Neural progenitor cell (in vitro differentiated cells): ENCODE measurements around the gene SDK1. TPM values are rescaled to one million over a fixed set of nuclear protein-coding genes. Genes with fewer than 3 reads are reported as not detected.
A peak's percentile ranks its signal among the peaks of the same experiment; 100 is the strongest.

ENCODE experiments used
- DNase-seq: peaks from one replicate; pipeline ENCODE4 v3.0.0-alpha.2; 2016; ENCODE audit warnings: low spot score
- H2AFZ ChIP-seq: fragments of 200-600 bp; sonication (generic); replicated peaks from 2 replicates; pipeline ENCODE4 v1.6.1; 2016; ENCODE audit warnings: antibody characterized with exemption
- H3F3A ChIP-seq: fragments of 200-600 bp; sonication (generic); 2 replicates; pipeline ENCODE4 v1.6.1; 2016; ENCODE audit warnings: antibody characterized with exemption, low read depth
- H3K27ac ChIP-seq: fragments of 200-600 bp; sonication (generic); 2 replicates; pipeline ENCODE4 v1.5.1; 2016; ENCODE audit warnings: mild to moderate bottlenecking
- H3K27me3 ChIP-seq: fragments of 200-600 bp; sonication (generic); 2 replicates; pipeline ENCODE4 v1.6.1; 2016; ENCODE audit warnings: mild to moderate bottlenecking, moderate library complexity
- H3K36me3 ChIP-seq: fragments of 200-600 bp; sonication (generic); 2 replicates; pipeline ENCODE4 v1.5.1; 2016
- H3K4me1 ChIP-seq: fragments of 200-600 bp; sonication (generic); 2 replicates; pipeline ENCODE4 v1.6.1; 2016; ENCODE audit warnings: mixed run types
- H3K4me2 ChIP-seq: fragments of 200-600 bp; sonication (generic); 2 replicates; pipeline ENCODE4 v1.6.1; 2016
- H3K4me3 ChIP-seq: fragments of 200-600 bp; sonication (generic); 2 replicates; pipeline ENCODE4 v1.5.1; 2016
- H3K79me2 ChIP-seq: fragments of 200-600 bp; sonication (generic); 2 replicates; pipeline ENCODE4 v1.6.1; 2016; ENCODE audit warnings: low read depth
- H3K9ac ChIP-seq: fragments of 200-600 bp; sonication (generic); 2 replicates; pipeline ENCODE4 v1.6.1; 2016
- H3K9me3 ChIP-seq: fragments of 200-600 bp; sonication (generic); 2 replicates; pipeline ENCODE4 v1.5.1; 2016; ENCODE audit warnings: low read depth
- H4K20me1 ChIP-seq: fragments of 200-600 bp; sonication (generic); 2 replicates; pipeline ENCODE4 v1.6.1; 2016; ENCODE audit warnings: low read depth
- H3K27ac Mint-ChIP-seq: 3 replicates; pipeline ENCODE4 v1.8.0; 2021; ENCODE audit warnings: mixed read lengths
- H3K27me3 Mint-ChIP-seq: 2 replicates; pipeline ENCODE4 v1.8.0; 2022; ENCODE audit warnings: low read depth, mild to moderate bottlenecking, inconsistent platforms, moderate library complexity, mixed read lengths; ENCODE audit not compliant: insufficient read depth
- H3K36me3 Mint-ChIP-seq: 3 replicates; pipeline ENCODE4 v1.8.0; 2021; ENCODE audit warnings: mixed read lengths
- H3K4me1 Mint-ChIP-seq: 3 replicates; pipeline ENCODE4 v1.8.0; 2021; ENCODE audit warnings: mixed read lengths
- H3K4me3 Mint-ChIP-seq: 3 replicates; pipeline ENCODE4 v1.8.0; 2021; ENCODE audit warnings: mild to moderate bottlenecking, moderate library complexity, mixed read lengths
- H3K9me3 Mint-ChIP-seq: 3 replicates; pipeline ENCODE4 v1.8.0; 2020; ENCODE audit warnings: mixed read lengths
- CTCF ChIP-seq: fragments of 200-600 bp; sonication (generic); IDR thresholded peaks from 2 replicates; pipeline ENCODE4 v1.5.1; 2017; ENCODE audit warnings: antibody characterized with exemption, mild to moderate bottlenecking
- EZH2 ChIP-seq: fragments of 200-600 bp; sonication (generic); IDR thresholded peaks from 2 replicates; pipeline ENCODE4 v1.6.1; 2017; ENCODE audit warnings: antibody characterized with exemption, mild to moderate bottlenecking, moderate library complexity
- EZH2phosphoT487 ChIP-seq: fragments of 200-600 bp; sonication (generic); IDR thresholded peaks from 2 replicates; pipeline ENCODE4 v1.6.1; 2017; ENCODE audit warnings: antibody characterized with exemption
- total RNA-seq: library from RNA; depleted of rRNA; stranded (reverse); fragments of >200 nt; gene quantifications from 2 replicates; pipeline ENCODE4 v1.2.3, GENCODE V29; 2015; ENCODE audit warnings: low replicate concordance

Gene SDK1
- total RNA-seq, 1 donor from 2014 or later, result 4.9 TPM

- no peaks in the 10 kb centered on the region for H3K79me2 ChIP-seq
- Mint-ChIP-seq H3K4me3 (no peak overlapping the region), H3K36me3 (peaks cover 2% of the 10 kb centered on the region), H3K4me1 (peaks cover 6% of the 10 kb centered on the region), H3K27me3 (peaks cover 2% of the 10 kb centered on the region), H3K9me3 (peaks cover 5% of the 10 kb centered on the region), H3K27ac (no peak overlapping the region)
- no peaks in the 10 kb centered on the region for H3K4me1 ChIP-seq
- no peak overlapping the region for H3K4me2 ChIP-seq
- no peak overlapping the region for H3K4me3 ChIP-seq
- no peaks in the 10 kb centered on the region for H4K20me1 ChIP-seq
- H3K27me3 ChIP-seq, result no peaks in the 10 kb centered on the region
- H3K36me3 ChIP-seq, result no peaks in the 10 kb centered on the region
- no peak for DNase-seq
- no peak overlapping the region for H3K27ac ChIP-seq
- no peaks in the 10 kb centered on the region for H3K9me3 ChIP-seq
- no peaks in the 10 kb centered on the region for H3F3A ChIP-seq
- TF ChIP-seq EZH2phosphoT487 (no peak), CTCF (no peak), EZH2 (no peak)
- H3K9ac ChIP-seq, result no peak overlapping the region
- no peak overlapping the region for H2AFZ ChIP-seq
Measured at GRCh38 chr7:4270268-4270667, 969.2 kb downstream of the SDK1 start.

- no peaks in the 10 kb centered on the region for H3F3A ChIP-seq
- H3K36me3 ChIP-seq, result no peaks in the 10 kb centered on the region
- TF ChIP-seq CTCF (no peak), EZH2phosphoT487 (no peak), EZH2 (no peak)
- H3K27ac Mint-ChIP-seq, result no peak overlapping the region
- H3K27ac ChIP-seq, result no peak overlapping the region
- H2AFZ ChIP-seq, result no peak overlapping the region
- H3K27me3 Mint-ChIP-seq, result peaks cover 2% of the 10 kb centered on the region
- peaks cover 6% of the 10 kb centered on the region for H3K4me1 Mint-ChIP-seq
- H3K4me2 ChIP-seq, result no peak overlapping the region
- H3K9ac ChIP-seq, result no peak overlapping the region
- H3K4me1 ChIP-seq, result no peaks in the 10 kb centered on the region
- H4K20me1 ChIP-seq, result no peaks in the 10 kb centered on the region
- DNase-seq, result peak; percentile 12
- H3K4me3 Mint-ChIP-seq, result no peak overlapping the region
- peaks cover 7% of the 10 kb centered on the region for H3K9me3 Mint-ChIP-seq
- H3K4me3 ChIP-seq, result no peak overlapping the region
- no peaks in the 10 kb centered on the region for H3K79me2 ChIP-seq
- peaks cover 2% of the 10 kb centered on the region for H3K36me3 Mint-ChIP-seq
- no peaks in the 10 kb centered on the region for H3K9me3 ChIP-seq
- H3K27me3 ChIP-seq, result no peaks in the 10 kb centered on the region
Measured at GRCh38 chr7:4270941-4271715, 970.1 kb downstream of the SDK1 start.

- no peak overlapping the region for H3K27ac ChIP-seq
- H3K4me3 ChIP-seq, result no peak overlapping the region
- no peak overlapping the region for H3K4me2 ChIP-seq
- Mint-ChIP-seq H3K36me3 (peaks cover 2% of the 10 kb centered on the region), H3K4me1 (peaks cover 6% of the 10 kb centered on the region), H3K27ac (no peak overlapping the region), H3K27me3 (peaks cover 2% of the 10 kb centered on the region), H3K4me3 (no peak overlapping the region), H3K9me3 (peaks cover 7% of the 10 kb centered on the region)
- H3K79me2 ChIP-seq, result no peaks in the 10 kb centered on the region
- no peak overlapping the region for H2AFZ ChIP-seq
- H3K9me3 ChIP-seq, result no peaks in the 10 kb centered on the region
- H3K4me1 ChIP-seq, result no peaks in the 10 kb centered on the region
- H3F3A ChIP-seq, result no peaks in the 10 kb centered on the region
- H3K27me3 ChIP-seq, result no peaks in the 10 kb centered on the region
- TF ChIP-seq EZH2 (no peak), CTCF (no peak), EZH2phosphoT487 (no peak)
- DNase-seq, result no peak
- no peaks in the 10 kb centered on the region for H3K36me3 ChIP-seq
- no peak overlapping the region for H3K9ac ChIP-seq
- no peaks in the 10 kb centered on the region for H4K20me1 ChIP-seq
Measured at GRCh38 chr7:4271716-4272015, 970.6 kb downstream of the SDK1 start.
